GM18861 (cell line): ENCODE results near the gene KLK10.

Source experiments
- ATAC-seq: cut with Tn5 transposase; IDR thresholded peaks from one replicate; pipeline ENCODE4 v1.9.1; 2021; ENCODE audit not compliant: unreplicated experiment

Gene KLK10

GRCh38 chr19:51026554-51026831 is 7.0 kb upstream of the KLK10 start, which contains the start of gene KLK11:
TSS of gene KLK11 (minus strand) at chr19:51026616. CDS start at chr19:51025631, 985 bp downstream.
- ATAC-seq, result no peak

DNA sequence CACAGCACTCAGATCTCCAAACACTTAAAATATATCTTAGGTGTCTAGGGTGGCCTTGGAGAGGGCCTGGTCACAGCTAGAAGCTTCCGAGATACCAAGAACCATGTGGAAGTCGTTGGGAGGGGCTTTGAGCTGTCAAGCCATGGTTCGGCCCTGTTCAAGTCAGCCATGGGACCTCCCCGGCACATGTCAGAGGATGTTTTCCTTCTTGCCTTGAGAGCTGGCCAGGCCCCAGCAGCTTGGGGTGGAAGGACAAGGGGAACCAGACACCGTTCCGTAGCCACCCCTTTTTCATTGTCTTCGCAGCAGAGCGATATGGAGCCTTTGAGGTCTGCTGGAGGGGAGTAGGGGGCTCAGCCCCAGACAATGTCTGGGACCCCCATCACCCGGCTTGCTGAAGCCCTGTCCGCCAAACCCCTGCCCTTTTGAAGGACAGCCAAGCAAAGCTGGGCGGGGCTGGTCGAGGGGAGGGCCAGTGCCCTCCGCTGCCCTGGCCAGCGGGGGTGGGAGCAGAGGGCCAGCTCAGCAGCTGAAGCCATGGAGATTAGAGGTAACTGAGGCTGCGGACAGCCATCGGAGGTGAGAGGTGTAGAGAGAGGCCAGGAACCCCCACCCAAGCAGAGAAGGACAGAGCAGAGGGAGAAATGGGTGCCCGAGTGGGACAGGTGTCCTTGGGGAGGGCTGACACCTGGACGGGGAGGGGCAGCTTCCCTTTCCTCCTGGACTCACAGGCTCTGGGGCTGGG is 6.5 kb upstream of the KLK10 start:
- ATAC-seq, result no peak

- no peak for ATAC-seq
Measured at GRCh38 chr19:51025401-51025800, 5.9 kb upstream of the KLK10 start.

GRCh38 chr19:51024924-51025323 is 5.4 kb upstream of the KLK10 start:
- ATAC-seq, result no peak

- no peak for ATAC-seq
Measured at GRCh38 chr19:51023946-51024345, 4.4 kb upstream of the KLK10 start.

DNA sequence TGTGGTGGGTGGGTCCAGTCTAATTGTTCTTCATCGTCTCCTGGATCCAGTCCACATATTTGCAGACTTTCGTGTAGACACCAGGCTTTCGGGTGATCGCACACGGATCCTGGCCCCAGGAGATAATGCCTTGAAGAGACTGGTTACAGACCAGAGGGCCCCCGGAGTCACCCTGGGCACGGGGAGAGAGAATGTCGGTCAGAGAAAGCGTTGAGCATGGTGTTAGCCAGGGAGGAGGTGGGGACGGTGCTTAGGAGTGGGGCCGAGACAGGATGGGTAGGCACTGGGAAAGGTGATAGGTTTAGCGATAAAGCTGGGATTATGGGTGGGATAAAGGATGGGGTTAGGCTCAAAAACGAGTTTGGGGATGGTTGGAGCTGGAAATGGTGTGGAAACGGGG is 3.0 kb upstream of the KLK10 start:
- ATAC-seq, result no peak

DNA sequence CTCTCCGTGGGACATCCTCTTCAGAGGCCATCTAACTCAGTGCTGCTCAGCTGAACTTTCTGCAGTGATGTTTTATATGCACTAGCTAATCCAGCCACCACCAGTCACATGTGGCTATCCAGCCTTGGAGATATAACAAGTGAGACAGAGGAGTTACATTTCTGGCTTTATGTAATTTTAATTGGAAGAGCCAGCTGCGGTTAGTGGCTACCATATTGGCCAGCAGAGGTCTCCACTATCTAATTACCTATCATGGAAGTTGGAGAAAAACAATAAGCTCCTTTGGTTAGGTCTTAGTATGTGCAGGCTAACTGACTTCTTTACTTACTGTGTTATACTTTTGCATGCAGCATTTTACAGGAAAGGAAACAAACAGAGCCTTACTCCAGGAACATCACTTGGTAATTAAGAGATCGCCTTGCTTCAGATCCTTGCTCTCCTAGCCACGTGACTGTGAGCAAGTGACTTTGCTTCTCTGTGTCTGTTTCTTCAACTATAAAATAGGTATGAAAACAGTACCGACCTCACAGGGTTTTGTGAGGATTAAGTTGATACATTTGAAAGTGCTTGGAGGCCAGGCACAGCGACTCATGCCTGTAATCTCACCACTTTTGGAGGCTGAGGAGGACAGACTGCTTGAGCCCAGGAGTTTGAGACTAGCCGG is 1.6 kb upstream of the KLK10 start:
- no peak for ATAC-seq

- no peak for ATAC-seq
Measured at GRCh38 chr19:51018745-51019543, 565 bp downstream of the KLK10 start.

GRCh38 chr19:51016798-51017683 is 2.5 kb downstream of the KLK10 start:
- ATAC-seq, result no peak

DNA sequence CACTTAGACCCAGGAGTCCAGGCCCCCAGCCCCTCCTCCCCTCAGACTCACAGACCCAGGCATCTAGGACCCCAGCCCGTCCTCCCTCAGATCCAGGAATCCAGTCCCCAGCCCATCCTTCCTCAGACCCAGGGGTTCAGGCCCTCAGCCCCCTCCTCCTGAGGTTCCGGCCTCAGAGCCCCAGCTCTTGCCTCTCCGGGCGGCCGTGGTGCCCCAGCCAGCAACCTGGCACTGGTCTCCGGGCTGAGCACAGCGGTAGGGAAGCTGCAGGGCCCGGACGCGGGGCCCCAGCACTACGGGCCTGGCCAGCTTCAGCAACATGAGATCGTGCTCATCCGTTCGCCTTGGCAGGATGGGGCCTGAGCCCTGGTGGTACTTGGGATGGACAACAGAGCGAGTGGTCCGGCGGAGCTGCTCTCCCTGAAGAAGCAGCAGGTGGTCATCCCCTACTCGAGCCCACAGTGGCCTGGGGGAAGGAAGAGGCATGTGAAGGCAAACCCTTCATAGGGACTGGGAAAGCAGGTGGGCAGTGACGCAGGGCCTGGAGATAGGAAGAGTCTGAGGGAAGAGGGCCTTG is 3.7 kb downstream of the KLK10 start:
- no peak for ATAC-seq

DNA sequence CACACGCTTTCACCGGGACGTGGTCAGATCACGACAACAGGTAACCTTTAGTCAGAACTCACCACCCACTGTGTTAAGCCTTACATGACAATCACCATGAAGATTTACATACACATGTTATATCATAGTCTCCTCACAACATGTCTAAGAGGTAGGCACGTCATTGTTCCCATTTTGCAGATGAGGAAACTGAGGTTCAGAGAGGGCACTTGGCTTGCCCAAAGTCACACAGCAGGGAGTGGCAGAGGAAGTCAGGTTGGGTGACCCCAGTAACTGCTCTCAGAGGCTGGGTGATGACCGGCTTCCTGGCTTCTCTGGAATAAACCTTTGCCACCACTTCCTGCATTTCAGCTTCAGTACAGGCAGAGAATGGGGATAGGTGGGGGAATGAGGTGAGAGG is 5.3 kb downstream of the KLK10 start:
- no peak for ATAC-seq

DNA sequence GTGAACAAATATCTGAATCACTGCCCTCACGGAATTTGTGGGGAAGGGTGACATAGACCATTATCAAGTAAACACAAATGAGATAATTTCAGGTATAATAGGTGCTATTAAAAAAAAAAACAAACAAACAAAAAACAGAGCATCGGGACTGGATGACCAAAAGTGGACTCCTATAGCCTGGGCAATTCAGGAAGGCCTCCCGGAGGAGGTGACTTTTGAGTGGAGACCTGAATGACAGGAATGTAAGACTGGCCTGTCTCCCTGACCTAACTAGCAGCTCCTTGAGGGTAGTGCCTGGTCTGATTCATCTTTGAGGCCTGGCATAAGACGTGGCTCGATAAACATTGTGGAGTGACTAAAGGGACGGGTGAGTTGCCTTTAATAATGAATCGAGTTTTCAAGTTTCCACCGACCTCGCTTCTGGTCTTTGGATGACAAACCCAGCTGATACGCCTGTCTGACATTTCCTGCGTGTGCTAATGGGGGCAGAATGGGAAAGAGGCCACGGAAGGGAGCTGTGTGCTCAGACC is 6.8 kb downstream of the KLK10 start:
- ATAC-seq, result no peak

DNA sequence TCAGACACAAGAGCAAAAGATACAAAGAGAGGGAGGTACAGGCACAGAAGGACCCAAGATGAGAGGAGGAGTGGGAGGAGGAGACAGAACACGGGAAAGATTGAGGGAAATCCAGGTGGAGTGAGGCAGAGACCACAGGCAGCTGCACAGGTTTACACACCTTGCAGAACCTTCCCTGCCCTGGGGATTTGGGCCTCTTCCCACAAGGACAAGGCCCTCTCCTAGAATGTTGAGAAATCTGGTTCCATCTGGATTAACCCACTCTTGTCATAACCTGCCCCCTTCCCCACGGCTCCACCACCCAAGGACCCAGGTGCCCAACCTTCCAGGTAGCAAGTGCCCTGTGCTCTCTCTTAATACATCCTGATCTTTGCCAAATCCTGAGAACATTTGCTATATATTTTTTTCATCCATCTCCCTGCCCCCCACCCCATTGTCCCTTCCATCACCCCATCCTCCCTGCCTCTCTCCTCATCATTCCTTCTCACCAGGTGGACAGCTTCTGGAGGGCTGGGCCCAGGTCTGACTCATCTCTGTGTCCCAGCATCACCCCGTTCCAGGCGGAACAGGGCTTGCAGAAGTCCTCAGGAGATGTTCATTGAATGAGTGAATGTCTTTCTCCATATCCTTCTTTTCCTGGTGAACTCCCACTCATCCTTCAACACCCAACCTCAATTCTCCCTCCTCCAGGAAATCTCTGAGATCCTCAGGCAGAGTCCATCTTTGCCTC is 9.3 kb downstream of the KLK10 start:
- no peak for ATAC-seq

- no peak for ATAC-seq
Measured at GRCh38 chr19:51009061-51009891, 10.2 kb downstream of the KLK10 start.

GRCh38 chr19:51007488-51007887 is 12.0 kb downstream of the KLK10 start:
- no peak for ATAC-seq

GRCh38 chr19:51006406-51006805 is 13.1 kb downstream of the KLK10 start:
- ATAC-seq, result no peak

DNA sequence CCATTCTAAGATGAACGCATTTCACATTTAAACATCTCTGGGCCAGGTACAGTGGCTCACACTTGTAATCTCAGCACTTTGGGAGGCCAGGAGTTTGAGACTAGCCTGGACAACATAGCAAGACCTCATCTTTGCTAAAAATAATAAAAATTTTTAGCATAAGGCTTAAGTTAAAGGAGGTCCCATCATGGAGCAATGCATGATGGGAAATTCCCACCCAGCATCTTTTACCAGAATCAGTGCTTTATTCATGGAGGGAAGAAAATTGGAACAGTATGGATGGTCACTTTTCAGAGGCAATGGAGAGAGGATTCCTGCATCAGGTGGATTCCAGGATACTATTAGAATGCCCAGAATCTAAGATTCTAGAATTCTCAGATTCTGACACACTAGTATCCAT is 14.3 kb downstream of the KLK10 start:
- no peak for ATAC-seq

GRCh38 chr19:51003316-51003715 is 16.2 kb downstream of the KLK10 start:
- no peak for ATAC-seq
